HG02571 (cell line): Measurements from ENCODE around the gene MAN1A2.
"Not testable (repeated sequence)": the region's sequence is repeated elsewhere in the genome, so short reads cannot be mapped to it uniquely, and the experiment has no call there.

Experiments used
- ATAC-seq: cut with Tn5 transposase; IDR thresholded peaks from one replicate; pipeline ENCODE4 v1.9.1; 2021; ENCODE audit warnings: mild to moderate bottlenecking, moderate library complexity; ENCODE audit not compliant: unreplicated experiment

MAN1A2 gene

GRCh38 chr1:117555806-117556205, 188.6 kb downstream of the MAN1A2 start:
- no peak for ATAC-seq

- no peak for ATAC-seq
Observed at GRCh38 chr1:117556341-117556740, 189.1 kb downstream of the MAN1A2 start.

DNA sequence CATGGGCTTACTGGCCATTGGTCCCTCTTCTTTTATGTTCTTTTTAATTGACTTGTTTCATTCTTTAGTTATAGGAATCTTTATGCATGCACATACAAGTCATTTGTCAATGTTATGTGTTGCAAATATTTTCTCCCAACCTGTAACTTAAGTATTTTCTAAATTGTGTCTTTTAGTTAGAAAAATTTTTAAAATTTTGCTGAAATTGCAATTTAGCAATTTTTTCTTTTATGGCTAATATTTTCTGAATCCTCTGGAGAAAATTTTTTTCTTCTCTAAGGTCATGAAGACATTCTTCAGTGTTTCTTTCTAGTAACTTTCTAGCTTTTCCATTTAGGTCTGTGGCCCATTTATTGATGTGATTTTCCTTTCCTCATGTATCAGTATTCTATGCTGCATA, 189.7 kb downstream of the MAN1A2 start:
- ATAC-seq: no peak

DNA sequence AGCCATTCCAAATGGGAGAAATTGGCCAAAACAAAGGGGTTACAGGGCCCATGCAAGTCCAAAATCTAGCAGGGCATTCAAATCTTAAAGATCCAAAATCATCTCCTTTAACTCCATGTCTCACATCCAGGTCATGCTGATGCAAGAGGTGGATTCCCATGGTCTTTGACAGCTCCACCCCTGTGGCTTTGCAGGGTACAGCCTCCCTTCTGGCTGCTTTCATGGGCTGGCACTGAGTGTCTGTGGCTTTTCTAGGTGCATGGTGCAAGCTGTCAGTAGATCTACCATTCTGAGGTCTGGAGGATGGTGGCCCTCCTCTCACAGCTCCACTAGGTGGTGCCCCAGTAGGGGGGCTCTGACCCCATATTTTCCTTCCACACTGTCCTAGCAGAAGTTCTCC, 191.2 kb downstream of the MAN1A2 start:
- ATAC-seq: not testable (repeated sequence)

GRCh38 chr1:117559139-117559538, 191.9 kb downstream of the MAN1A2 start:
- no peak for ATAC-seq

GRCh38 chr1:117559985-117560384, 192.7 kb downstream of the MAN1A2 start:
- ATAC-seq: no peak

- ATAC-seq: no peak
Observed at GRCh38 chr1:117561071-117561470, 193.8 kb downstream of the MAN1A2 start.

- ATAC-seq: no peak
Observed at GRCh38 chr1:117561551-117561950, 194.3 kb downstream of the MAN1A2 start.

DNA sequence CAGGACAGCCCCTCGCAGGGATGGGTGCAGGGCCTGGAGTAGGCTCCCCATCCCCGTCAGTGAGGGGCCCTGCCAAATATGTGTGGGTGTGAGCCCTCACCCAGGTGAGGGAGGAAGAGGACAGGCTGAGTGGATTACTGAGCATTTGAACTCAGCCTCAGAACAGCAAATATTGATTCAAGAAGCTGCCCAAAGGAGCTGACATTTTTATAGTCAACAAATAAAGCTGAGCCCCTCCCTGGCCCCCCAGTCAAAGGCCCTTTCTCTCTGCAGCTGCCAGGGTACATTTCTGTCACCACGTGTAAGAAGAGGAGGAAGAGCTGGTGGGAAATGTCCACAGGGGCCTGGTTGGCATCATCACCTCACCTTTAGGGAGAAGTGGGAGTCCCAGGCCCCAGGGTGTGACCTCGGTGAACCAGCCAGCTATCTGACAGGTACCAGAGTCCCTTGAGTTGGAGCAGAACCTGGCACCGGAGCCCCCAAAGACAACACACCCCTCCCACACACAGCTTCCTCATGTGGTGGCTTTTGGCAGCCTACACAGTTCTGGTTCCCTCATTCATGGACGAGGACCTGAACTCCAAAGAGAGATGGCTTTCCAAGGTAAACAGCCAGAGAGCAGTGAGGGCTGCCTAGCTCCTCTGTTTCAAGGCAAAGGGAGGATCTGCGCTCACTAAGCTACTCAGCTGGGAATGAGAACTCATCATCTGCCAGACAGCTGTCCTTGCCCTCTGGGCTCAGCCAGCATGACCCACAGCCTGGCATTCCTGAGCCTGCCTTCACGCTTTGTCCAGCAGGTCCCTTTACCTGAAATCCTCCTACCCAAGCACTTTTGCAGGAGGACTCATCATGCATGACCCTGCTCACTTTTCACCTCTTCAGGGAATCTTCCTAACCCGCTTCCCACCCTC, 195.6 kb downstream of the MAN1A2 start:
- no peak for ATAC-seq

- ATAC-seq: no peak
Observed at GRCh38 chr1:117563492-117563875, 196.2 kb downstream of the MAN1A2 start.

DNA sequence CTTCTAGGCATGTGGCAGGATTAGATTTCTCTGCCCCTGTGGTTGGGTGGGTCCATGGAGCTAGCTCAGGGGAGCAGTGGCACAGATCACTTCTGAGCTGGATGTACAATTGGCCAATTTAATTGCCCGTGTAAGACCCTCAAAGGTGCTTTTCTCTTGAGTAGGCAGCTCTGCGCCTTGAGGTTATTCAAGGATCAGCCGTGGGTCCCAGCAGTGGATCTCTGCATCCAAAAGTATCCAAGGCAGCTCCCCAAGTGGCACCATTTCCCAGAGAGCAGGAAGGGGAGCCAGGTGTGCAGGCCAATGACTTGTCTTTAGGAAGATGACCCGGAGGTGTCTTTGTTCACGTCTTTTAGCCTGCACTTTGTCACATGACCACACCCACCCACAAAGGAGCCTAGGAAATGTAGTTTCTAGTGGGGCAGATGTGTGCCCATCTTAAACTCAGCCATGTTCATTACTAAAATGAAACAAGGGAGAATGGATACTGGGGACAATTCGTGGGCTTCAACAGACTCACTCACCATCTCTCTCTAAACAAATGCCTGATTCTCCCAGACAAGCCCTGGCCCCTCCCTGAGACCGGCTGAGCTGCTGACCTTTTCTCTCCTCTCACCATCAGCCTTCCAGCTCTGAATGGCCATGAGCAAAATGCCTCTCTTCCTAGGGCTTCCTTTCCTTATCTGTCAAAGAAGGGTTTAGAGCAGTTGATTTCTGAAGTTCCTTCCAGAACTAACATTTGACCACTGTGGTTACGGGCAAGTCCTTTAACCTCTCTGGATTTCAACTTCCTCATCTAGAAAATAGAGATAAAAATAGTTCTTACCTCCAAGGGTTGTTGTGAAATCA, 197.2 kb downstream of the MAN1A2 start:
- no peak for ATAC-seq

DNA sequence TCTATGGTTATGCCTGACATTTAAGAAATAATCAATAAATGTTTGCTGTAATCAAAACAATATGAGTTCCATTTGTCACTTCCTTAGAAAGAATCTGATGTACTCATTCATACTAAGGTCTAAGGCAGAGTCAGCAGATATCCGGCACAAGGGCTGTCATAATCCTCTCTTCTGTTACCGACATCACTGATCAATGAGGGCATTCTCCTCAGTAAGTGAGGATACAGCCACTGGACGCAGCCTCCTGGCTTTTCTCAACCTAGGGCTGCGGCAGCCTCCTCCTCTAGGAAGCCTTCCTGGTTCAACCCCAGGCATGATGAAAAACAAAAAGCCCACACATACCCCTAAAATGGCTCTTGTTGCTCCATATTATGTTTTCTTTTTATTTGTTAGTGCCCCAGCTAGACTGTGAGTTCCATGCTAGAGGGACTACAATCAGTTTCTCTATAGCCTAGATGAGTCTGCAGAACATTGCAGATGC, 197.9 kb downstream of the MAN1A2 start:
- ATAC-seq: no peak

DNA sequence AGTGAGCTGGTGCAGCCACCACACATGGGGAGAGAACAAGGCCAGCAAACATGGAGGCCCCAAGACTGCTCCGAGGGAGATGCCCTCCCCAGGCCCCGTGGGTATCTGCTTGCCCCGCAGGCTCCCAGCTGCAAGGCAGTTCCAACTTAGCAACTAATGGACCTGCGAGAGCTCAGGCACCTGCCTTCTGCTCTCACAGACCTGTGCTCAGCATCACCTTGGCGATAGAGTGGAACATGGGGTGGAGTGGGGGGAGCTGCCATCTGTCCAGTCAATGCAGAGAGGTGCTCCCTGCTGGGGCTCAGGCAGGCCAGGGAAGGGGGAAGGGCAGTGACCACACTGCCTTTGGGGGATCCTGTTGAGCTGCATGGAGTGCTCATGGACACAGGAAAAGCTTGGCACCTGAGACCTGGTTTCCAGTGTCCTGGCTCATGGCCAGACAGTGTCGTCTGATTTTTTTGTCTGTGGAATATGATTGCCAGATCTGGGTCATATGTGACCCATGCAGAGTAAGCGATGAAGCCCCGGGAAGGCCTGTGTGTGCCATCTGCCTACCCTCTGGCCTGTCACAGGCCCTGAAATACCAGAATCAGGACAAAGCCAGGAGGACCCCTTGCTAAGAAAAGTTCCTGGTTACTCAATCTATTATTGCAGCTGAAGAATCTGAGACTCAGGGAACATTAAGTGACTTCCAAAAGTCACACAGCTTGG, 198.7 kb downstream of the MAN1A2 start:
- no peak for ATAC-seq

DNA sequence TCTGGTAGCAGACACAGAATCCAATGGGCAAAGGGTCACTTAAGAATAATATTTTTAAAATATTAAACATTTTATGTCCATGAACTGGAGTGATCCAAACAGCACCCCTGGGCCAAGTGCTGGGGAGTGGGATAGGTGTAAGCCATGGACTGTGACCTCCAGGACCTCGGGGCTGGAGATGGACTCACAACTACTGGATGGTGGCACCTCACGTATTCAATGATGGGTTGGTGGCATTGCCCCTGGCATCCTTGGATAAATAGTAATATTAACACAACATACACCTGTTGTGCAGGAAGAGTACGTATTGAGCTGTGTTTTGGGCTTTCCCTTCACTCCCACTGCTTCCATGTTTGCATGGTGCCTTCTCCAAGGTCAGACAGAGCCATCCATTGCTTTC, 199.3 kb downstream of the MAN1A2 start:
- no peak for ATAC-seq

GRCh38 chr1:117567435-117567834, 200.2 kb downstream of the MAN1A2 start:
- ATAC-seq: no peak

- ATAC-seq: no peak
Observed at GRCh38 chr1:117567976-117568375, 200.7 kb downstream of the MAN1A2 start.

DNA sequence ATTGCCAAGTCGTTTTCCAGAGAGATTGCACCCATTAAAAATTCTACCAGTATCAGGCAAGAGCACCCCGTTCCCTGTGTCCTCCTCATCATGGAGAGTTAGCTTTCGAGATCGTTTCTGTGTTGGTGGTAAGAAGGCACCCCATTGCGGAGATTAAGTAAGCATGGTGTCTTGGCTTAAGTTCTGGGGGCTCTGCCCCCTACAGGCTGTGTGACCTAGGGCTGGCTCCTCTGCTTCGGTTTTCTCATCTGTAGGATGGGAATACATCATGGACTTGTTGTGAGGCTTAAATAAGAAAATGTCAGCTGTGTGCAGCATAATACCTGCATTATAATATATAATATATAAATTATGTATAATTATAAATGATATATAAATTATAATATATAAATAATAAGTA, 201.8 kb downstream of the MAN1A2 start:
- ATAC-seq: no peak

- no peak for ATAC-seq
Observed at GRCh38 chr1:117569856-117570255, 202.6 kb downstream of the MAN1A2 start.

DNA sequence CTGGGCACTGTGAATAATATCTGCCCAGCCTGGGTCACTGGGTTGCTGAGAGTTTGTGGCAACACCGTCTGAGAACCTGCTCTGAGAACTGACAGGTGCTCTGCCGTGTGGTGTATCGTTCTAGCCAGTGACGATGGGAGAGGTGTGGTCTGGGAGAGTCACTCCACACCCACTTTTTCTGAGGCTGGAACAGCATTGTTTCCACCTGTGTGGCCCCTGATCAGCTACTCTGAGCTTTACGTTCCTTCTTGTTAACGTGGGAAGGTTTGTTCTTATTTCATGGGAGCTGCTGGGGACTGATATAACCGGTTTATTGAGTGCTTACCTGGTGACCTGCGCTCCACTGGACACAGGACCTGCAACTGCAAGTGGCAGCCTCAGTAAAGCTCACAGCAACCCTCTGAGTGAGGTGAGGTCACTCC, 203.8 kb downstream of the MAN1A2 start:
- no peak for ATAC-seq

GRCh38 chr1:117571496-117571895, 204.2 kb downstream of the MAN1A2 start:
- ATAC-seq: no peak

DNA sequence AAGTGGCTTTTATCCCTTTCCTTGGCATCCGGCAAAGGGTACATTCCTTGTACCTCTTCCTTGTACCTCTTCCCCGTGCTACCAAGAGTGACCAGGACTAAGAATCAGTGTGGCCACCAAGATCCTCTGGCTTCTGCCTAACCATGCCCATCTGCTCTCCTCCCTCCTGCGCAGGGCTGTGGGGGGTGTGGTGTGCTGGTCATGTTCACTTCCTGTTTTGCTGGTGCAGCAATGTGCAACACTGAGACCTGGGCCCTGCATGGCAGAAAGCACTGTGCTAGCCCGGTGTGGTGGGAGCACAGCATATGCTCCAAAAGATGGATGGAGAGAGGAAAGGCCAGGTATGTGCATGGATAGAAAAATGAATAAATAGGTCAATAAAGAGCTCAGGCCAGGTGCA, 205.3 kb downstream of the MAN1A2 start:
- ATAC-seq: no peak
